GM12878 (cell line): ENCODE measurements around the gene USP10. TPM values are rescaled to one million over a fixed set of nuclear protein-coding genes. Genes with fewer than 3 reads are reported as not detected.

ENCODE experiments used
- ATAC-seq: fragments of 200-7000 bp; cut with Tn5 transposase; 3 replicates; pipeline ENCODE4 v1.9.1; 2020; ENCODE audit warnings: mild to moderate bottlenecking, moderate library complexity
- BruUV-seq: library from RNA; stranded (reverse); fragments of 400-500 nt; replicated peaks from 2 replicates; lab custom pipeline; 2021; lab: Mats Ljungman, UMichigan
- CTCF ChIA-PET: fragments of 300-600 bp; sonication (Branson Sonifier 250); formaldehyde crosslinking; extraction: SDS; loops from one replicate; lab custom pipeline; 2021; ENCODE audit warnings: inconsistent platforms; lab: Yijun Ruan, JAX
- POLR2A ChIA-PET: fragments of 350-600 bp; formaldehyde crosslinking; extraction: SDS; loops from one replicate; lab custom pipeline; 2021; ENCODE audit warnings: inconsistent platforms; lab: Charles Lee
- RAD21 ChIA-PET: fragments of 300-600 bp; sonication (Branson Sonifier 250); formaldehyde crosslinking; loops from one replicate; lab custom pipeline; 2023; ENCODE audit warnings: antibody characterized with exemption; ENCODE audit not compliant: unreplicated experiment; lab: Charles Lee
- SMC1A ChIA-PET: fragments of 300-600 bp; sonication (Branson Sonifier 250); formaldehyde crosslinking; loops from one replicate; lab custom pipeline; 2023; ENCODE audit not compliant: unreplicated experiment, uncharacterized antibody; lab: Charles Lee
- DNase-seq: peaks from one replicate; pipeline ENCODE4 v3.0.0-alpha.2; 2011; ENCODE audit warnings: low read depth, low spot score
- FAIRE-seq: peaks from 3 replicates; lab custom pipeline; 2011; peaks lifted over from hg19 to GRCh38; lab: Jason Lieb, UNC
- H2AFZ ChIP-seq: 2 replicates; pipeline ENCODE4 v1.6.0; 2011; ENCODE audit warnings: low read depth, low read length, control low read depth; ENCODE audit not compliant: control insufficient read depth
- H3K27ac ChIP-seq: 2 replicates; pipeline ENCODE4 v1.5.1; 2011; ENCODE audit warnings: control low read depth; ENCODE audit not compliant: control insufficient read depth, insufficient read depth
- H3K27me3 ChIP-seq, 2 experiments: replicated peaks in 1 of 2; 2 replicates each; pipeline versions ENCODE4 v1.6.0 to v1.6.1; 2011; ENCODE audit warnings: low read length in 1 of 2; ENCODE audit not compliant: control insufficient read depth in 2 of 2, insufficient read depth in 2 of 2
- H3K36me3 ChIP-seq, 2 experiments: 2 replicates each; pipeline ENCODE4 v1.5.1; 2011; ENCODE audit warnings: low read length in 1 of 2; ENCODE audit not compliant: control insufficient read depth in 2 of 2, insufficient read depth in 2 of 2
- H3K4me1 ChIP-seq: 2 replicates; pipeline ENCODE4 v1.6.1; 2011; ENCODE audit warnings: mild to moderate bottlenecking, low read length, moderate library complexity, mixed read lengths; ENCODE audit not compliant: control insufficient read depth, insufficient read depth
- H3K4me2 ChIP-seq: 2 replicates; pipeline ENCODE4 v1.6.0; 2011; ENCODE audit warnings: control low read depth; ENCODE audit not compliant: control insufficient read depth, insufficient read depth
- H3K4me3 ChIP-seq: fragments of 200-600 bp; sonication (generic); 2 replicates; pipeline ENCODE4 v1.5.1; 2016
- H3K79me2 ChIP-seq: 2 replicates; pipeline ENCODE4 v1.6.0; 2011; ENCODE audit warnings: low read length; ENCODE audit not compliant: control insufficient read depth, insufficient read depth
- H3K9ac ChIP-seq: 2 replicates; pipeline ENCODE4 v1.8.0; 2011; ENCODE audit warnings: low read length, control low read depth, mixed read lengths; ENCODE audit not compliant: control insufficient read depth, insufficient read depth
- H3K9me3 ChIP-seq: replicated peaks from 3 replicates; pipeline ENCODE4 v1.5.1; 2011; ENCODE audit warnings: mild to moderate bottlenecking, low read length; ENCODE audit not compliant: control insufficient read depth, insufficient read depth
- H4K20me1 ChIP-seq: 2 replicates; pipeline ENCODE4 v1.6.0; 2011; ENCODE audit not compliant: control insufficient read depth, insufficient read depth
- ASH2L ChIP-seq: fragments of 300-600, 200-600 bp; sonication (generic); IDR thresholded peaks from 2 replicates; pipeline ENCODE4 v1.6.1; 2017; ENCODE audit warnings: low read depth, mild to moderate bottlenecking, borderline replicate concordance
- FOXK2 ChIP-seq: fragments of 450-650 bp; IDR thresholded peaks from 2 replicates; pipeline ENCODE4 v1.6.1; 2017; ENCODE audit warnings: mild to moderate bottlenecking, moderate library complexity
- IRF4 ChIP-seq: IDR thresholded peaks from 2 replicates; pipeline ENCODE4 v1.6.1; 2011; ENCODE audit warnings: low read depth, low read length
- PAX8 ChIP-seq: fragments of 450-650 bp; IDR thresholded peaks from 2 replicates; pipeline ENCODE4 v1.6.1; 2017; ENCODE audit warnings: mild to moderate bottlenecking, moderate library complexity
- POU2F2 ChIP-seq: IDR thresholded peaks from 3 replicates; pipeline ENCODE4 v1.6.1; 2011; ENCODE audit warnings: low read depth, mild to moderate bottlenecking, low read length, borderline replicate concordance
- SPI1 ChIP-seq: IDR thresholded peaks from 2 replicates; pipeline ENCODE4 v1.6.1; 2011; ENCODE audit warnings: low read depth, mild to moderate bottlenecking, low read length, moderate library complexity, borderline replicate concordance; ENCODE audit not compliant: insufficient read depth
- SUPT20H ChIP-seq: IDR thresholded peaks from 2 replicates; pipeline ENCODE4 v1.6.1; 2011; ENCODE audit warnings: low read depth, mild to moderate bottlenecking, low read length, moderate library complexity, borderline replicate concordance; ENCODE audit not compliant: control insufficient read depth
- ZNF207 ChIP-seq: fragments of 450-650 bp; IDR thresholded peaks from 2 replicates; pipeline ENCODE4 v1.6.1; 2014; ENCODE audit warnings: antibody characterized with exemption, mild to moderate bottlenecking, borderline replicate concordance
- WGBS: methylation state at CpG from one replicate; pipeline ENCODE4 v1.1.6; 2016; ENCODE audit warnings: low lambda C conversion rate; ENCODE audit not compliant: insufficient replicate concordance, insufficient coverage; ENCODE audit errors: missing lambda C conversion rate; 5-methylcytosine and 5-hydroxymethylcytosine counted together
- in situ Hi-C: fragments of 300-500 bp; cut with MboI; formaldehyde crosslinking; loops from 9 replicates; pipeline ENCODE4 v1.14.3; 2018; ENCODE audit warnings: mixed read lengths
- intact Hi-C: fragments of 100-400 bp; cut with micrococcal nuclease; formaldehyde crosslinking; loops from one replicate; pipeline ENCODE4 v1.14.2; 2022; ENCODE audit not compliant: unreplicated experiment
- polyA plus RNA-seq, 11 experiments: library from polyadenylated mRNA; depleted of rRNA in 4 of 11; unstranded in 6 of 11; stranded (reverse) in 5 of 11; fragments of >200 nt; fragmentation: Nextera tagmentation in 4 of 11; fragmentation: Illumina TruSeq in 1 of 11; extraction: Ambion mirVana in 4 of 11; extraction: Trizol in 1 of 11; gene quantifications; 1 replicate in 1 of 11; 2 replicates in 10 of 11; pipeline versions ENCODE4 v1.2.1 to v1.2.3, GENCODE V29; 2011 to 2016; ENCODE audit warnings: inconsistent platforms in 2 of 11, missing spikeins in 2 of 11, low read depth in 1 of 11
- total RNA-seq, 4 experiments: library from RNA; depleted of rRNA in 3 of 4; stranded (reverse); fragments of >200 nt in 3 of 4; fragmentation: Illumina TruSeq in 1 of 4; extraction: Trizol in 1 of 4; gene quantifications; 2 replicates each; pipeline versions ENCODE4 v1.2.1 to v1.2.3, GENCODE V29; 2013 to 2021
- TF ChIP-seq, protein P1 (sequence below): fragments of 450-650 bp; IDR thresholded peaks from 2 replicates; pipeline ENCODE4 v1.6.1; 2017; ENCODE audit warnings: mild to moderate bottlenecking
- TF ChIP-seq, protein P2 (sequence below): fragments of 450-650 bp; formaldehyde crosslinking; IDR thresholded peaks from 2 replicates; pipeline ENCODE4 v1.4.0; 2020; ENCODE audit warnings: mild to moderate bottlenecking, moderate library complexity
- TF ChIP-seq, protein P3 (sequence below): IDR thresholded peaks from 2 replicates; pipeline ENCODE4 v1.6.1; 2011; ENCODE audit warnings: mild to moderate bottlenecking, low read depth, low read length, moderate library complexity; ENCODE audit not compliant: insufficient replicate concordance
- TF ChIP-seq, protein P4 (sequence below): IDR thresholded peaks from 2 replicates; pipeline ENCODE4 v1.6.1; 2011; ENCODE audit warnings: low read depth, mild to moderate bottlenecking, low read length, moderate library complexity, borderline replicate concordance; ENCODE audit errors: extremely low read depth
- TF ChIP-seq, protein P5 (sequence below): fragments of 450-650 bp; IDR thresholded peaks from 2 replicates; pipeline ENCODE4 v1.6.1; 2017; ENCODE audit warnings: antibody characterized with exemption, mild to moderate bottlenecking, moderate library complexity

USP10 gene
- total and polyA plus RNA-seq, 10 of the 15 experiments (the other 5 are each of a cell fraction or from before 2014, with no cell fraction given) = 46.1 to 160 (median 105) TPM

DNA sequence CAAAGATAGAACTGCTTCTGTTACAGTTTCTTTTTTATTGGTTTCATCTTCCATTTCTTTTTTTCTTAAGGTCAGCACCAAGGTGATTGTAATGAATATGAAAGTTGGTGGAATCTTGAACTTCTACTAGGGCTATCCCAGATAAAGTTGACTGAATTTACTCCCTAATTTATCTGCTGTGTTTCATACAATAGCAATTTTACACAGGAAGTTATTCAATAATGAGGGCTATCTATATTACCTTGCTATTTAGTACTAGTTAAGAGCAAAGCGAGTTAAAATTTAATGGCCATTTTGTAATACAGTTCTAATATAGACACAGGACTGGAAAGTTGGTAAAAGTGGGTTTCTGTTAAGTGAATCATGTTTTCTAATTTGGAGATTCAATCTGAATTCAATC, 24.1 kb downstream of the USP10 start:
- FAIRE-seq (no peak), ATAC-seq (no peak), DNase-seq (no peak)
- peaks cover 2 to 8% of the 10 kb centered on the region in 2 experiments for H3K36me3 ChIP-seq
- CTCF ChIA-PET = interaction anchor here (0.7 to 10.5 kb wide), 15 partner anchors 8 to 245 kb away, joined by 3 to 196 read pairs (median 7); no protein-coding TSS in a partner anchor
- SMC1A ChIA-PET = interaction anchor here (0.9 to 5.8 kb wide), 20 partner anchors 14 to 217 kb away, joined by 3 to 88 read pairs (median 6); no protein-coding TSS in a partner anchor
- POLR2A ChIA-PET = no interaction called here
- H3K4me1 ChIP-seq = peaks cover 38% of the 10 kb centered on the region
- H4K20me1 ChIP-seq = no peaks in the 10 kb centered on the region
- no TSS peak for BruUV-seq
- peak overlapping the region; percentile 16; the same call in 1 of the 2 replicates for H3K27ac ChIP-seq
- intact Hi-C loops (no loop called here), in situ Hi-C loops (no loop called here)
- H3K4me2 ChIP-seq = peak overlapping the region; percentile 12; the same call in 1 of the 2 replicates
- H3K27me3 ChIP-seq = no peaks in the 10 kb centered on the region
- no peak overlapping the region for H2AFZ ChIP-seq
- H3K9me3 ChIP-seq = no peaks in the 10 kb centered on the region
- RAD21 ChIA-PET = interaction anchor here (0.8 to 7.1 kb wide), 11 partner anchors 11 to 244 kb away, joined by 3 to 67 read pairs (median 8); no protein-coding TSS in a partner anchor
- no peak overlapping the region for H3K9ac ChIP-seq
- no peak overlapping the region for H3K4me3 ChIP-seq
- peaks cover 96% of the 10 kb centered on the region for H3K79me2 ChIP-seq
- 0% methylated on average over 1 of the region's 1 CpG for WGBS
- TF ChIP-seq IRF4 (no peak), ZNF207 (no peak), ASH2L (no peak), POU2F2 (no peak), FOXK2 (no peak), SPI1 (no peak), PAX8 (no peak), SUPT20H (no peak)
- TF ChIP-seq, protein P1, sequence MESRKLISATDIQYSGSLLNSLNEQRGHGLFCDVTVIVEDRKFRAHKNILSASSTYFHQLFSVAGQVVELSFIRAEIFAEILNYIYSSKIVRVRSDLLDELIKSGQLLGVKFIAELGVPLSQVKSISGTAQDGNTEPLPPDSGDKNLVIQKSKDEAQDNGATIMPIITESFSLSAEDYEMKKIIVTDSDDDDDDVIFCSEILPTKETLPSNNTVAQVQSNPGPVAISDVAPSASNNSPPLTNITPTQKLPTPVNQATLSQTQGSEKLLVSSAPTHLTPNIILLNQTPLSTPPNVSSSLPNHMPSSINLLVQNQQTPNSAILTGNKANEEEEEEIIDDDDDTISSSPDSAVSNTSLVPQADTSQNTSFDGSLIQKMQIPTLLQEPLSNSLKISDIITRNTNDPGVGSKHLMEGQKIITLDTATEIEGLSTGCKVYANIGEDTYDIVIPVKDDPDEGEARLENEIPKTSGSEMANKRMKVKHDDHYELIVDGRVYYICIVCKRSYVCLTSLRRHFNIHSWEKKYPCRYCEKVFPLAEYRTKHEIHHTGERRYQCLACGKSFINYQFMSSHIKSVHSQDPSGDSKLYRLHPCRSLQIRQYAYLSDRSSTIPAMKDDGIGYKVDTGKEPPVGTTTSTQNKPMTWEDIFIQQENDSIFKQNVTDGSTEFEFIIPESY = no peak
- TF ChIP-seq, protein P2, sequence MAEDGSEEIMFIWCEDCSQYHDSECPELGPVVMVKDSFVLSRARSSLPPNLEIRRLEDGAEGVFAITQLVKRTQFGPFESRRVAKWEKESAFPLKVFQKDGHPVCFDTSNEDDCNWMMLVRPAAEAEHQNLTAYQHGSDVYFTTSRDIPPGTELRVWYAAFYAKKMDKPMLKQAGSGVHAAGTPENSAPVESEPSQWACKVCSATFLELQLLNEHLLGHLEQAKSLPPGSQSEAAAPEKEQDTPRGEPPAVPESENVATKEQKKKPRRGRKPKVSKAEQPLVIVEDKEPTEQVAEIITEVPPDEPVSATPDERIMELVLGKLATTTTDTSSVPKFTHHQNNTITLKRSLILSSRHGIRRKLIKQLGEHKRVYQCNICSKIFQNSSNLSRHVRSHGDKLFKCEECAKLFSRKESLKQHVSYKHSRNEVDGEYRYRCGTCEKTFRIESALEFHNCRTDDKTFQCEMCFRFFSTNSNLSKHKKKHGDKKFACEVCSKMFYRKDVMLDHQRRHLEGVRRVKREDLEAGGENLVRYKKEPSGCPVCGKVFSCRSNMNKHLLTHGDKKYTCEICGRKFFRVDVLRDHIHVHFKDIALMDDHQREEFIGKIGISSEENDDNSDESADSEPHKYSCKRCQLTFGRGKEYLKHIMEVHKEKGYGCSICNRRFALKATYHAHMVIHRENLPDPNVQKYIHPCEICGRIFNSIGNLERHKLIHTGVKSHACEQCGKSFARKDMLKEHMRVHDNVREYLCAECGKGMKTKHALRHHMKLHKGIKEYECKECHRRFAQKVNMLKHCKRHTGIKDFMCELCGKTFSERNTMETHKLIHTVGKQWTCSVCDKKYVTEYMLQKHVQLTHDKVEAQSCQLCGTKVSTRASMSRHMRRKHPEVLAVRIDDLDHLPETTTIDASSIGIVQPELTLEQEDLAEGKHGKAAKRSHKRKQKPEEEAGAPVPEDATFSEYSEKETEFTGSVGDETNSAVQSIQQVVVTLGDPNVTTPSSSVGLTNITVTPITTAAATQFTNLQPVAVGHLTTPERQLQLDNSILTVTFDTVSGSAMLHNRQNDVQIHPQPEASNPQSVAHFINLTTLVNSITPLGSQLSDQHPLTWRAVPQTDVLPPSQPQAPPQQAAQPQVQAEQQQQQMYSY = no peak
- TF ChIP-seq, protein P3, sequence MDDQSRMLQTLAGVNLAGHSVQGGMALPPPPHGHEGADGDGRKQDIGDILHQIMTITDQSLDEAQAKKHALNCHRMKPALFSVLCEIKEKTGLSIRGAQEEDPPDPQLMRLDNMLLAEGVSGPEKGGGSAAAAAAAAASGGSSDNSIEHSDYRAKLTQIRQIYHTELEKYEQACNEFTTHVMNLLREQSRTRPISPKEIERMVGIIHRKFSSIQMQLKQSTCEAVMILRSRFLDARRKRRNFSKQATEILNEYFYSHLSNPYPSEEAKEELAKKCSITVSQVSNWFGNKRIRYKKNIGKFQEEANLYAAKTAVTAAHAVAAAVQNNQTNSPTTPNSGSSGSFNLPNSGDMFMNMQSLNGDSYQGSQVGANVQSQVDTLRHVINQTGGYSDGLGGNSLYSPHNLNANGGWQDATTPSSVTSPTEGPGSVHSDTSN = no peak
- TF ChIP-seq, protein P4, sequence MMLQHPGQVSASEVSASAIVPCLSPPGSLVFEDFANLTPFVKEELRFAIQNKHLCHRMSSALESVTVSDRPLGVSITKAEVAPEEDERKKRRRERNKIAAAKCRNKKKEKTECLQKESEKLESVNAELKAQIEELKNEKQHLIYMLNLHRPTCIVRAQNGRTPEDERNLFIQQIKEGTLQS = no peak
- TF ChIP-seq, protein P5, sequence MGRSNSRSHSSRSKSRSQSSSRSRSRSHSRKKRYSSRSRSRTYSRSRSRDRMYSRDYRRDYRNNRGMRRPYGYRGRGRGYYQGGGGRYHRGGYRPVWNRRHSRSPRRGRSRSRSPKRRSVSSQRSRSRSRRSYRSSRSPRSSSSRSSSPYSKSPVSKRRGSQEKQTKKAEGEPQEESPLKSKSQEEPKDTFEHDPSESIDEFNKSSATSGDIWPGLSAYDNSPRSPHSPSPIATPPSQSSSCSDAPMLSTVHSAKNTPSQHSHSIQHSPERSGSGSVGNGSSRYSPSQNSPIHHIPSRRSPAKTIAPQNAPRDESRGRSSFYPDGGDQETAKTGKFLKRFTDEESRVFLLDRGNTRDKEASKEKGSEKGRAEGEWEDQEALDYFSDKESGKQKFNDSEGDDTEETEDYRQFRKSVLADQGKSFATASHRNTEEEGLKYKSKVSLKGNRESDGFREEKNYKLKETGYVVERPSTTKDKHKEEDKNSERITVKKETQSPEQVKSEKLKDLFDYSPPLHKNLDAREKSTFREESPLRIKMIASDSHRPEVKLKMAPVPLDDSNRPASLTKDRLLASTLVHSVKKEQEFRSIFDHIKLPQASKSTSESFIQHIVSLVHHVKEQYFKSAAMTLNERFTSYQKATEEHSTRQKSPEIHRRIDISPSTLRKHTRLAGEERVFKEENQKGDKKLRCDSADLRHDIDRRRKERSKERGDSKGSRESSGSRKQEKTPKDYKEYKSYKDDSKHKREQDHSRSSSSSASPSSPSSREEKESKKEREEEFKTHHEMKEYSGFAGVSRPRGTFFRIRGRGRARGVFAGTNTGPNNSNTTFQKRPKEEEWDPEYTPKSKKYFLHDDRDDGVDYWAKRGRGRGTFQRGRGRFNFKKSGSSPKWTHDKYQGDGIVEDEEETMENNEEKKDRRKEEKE = no peak
